ENCODE data around the gene IMP3. TPM values are rescaled to one million over a fixed set of nuclear protein-coding genes. Genes with fewer than 3 reads are reported as not detected.

Gene IMP3
- total RNA-seq, 1 experiment from 2014 or later: 84.5 TPM

GRCh38 chr15:75659141-75659771 is 19.2 kb upstream of the IMP3 start:
- TF ChIP-seq CTCF (conservative IDR thresholded peaks at IDR 0.05; ENCODE audit: low read depth, low read length): no peak
- no peak for TF ChIP-seq EZH2 (IDR thresholded peaks at IDR 0.05; ENCODE audit: borderline replicate concordance, low read depth, low read length, poor library complexity, severe bottlenecking)
- Histone ChIP-seq H3K4me3 (ENCODE audit: low read depth, low read length, poor library complexity, severe bottlenecking) (no peak overlapping the region), H3K4me1 (ENCODE audit: insufficient read depth, low read length, poor library complexity, severe bottlenecking) (no peaks in the 10 kb centered on the region), H3K27ac (ENCODE audit: low read depth, low read length, poor library complexity, severe bottlenecking) (no peak overlapping the region), H3K9me3 (ENCODE audit: low read depth, low read length, poor library complexity, severe bottlenecking) (no peaks in the 10 kb centered on the region), H3K27me3 (replicated peaks; ENCODE audit: insufficient read depth, low read depth, low read length, poor library complexity) (no peaks in the 10 kb centered on the region), H3K36me3 (ENCODE audit: insufficient read depth, low read length, poor library complexity, severe bottlenecking) (no peaks in the 10 kb centered on the region)
- no TSS peak for BruUV-seq (replicated peaks)
- intact Hi-C loops (cut with micrococcal nuclease; ENCODE audit: unreplicated experiment): no loop called here
- no peak for DNase-seq (ENCODE audit: low spot score)
- CTCF ChIA-PET: no interaction called here
- POLR2A ChIA-PET (ENCODE audit: low non-redundant PET): no interaction called here

- Histone ChIP-seq H3K27me3 (replicated peaks; ENCODE audit: insufficient read depth, low read depth, low read length, poor library complexity) (no peaks in the 10 kb centered on the region), H3K4me3 (ENCODE audit: low read depth, low read length, poor library complexity, severe bottlenecking) (no peak overlapping the region), H3K36me3 (ENCODE audit: insufficient read depth, low read length, poor library complexity, severe bottlenecking) (no peaks in the 10 kb centered on the region), H3K27ac (ENCODE audit: low read depth, low read length, poor library complexity, severe bottlenecking) (no peak overlapping the region), H3K9me3 (ENCODE audit: low read depth, low read length, poor library complexity, severe bottlenecking) (no peaks in the 10 kb centered on the region), H3K4me1 (ENCODE audit: insufficient read depth, low read length, poor library complexity, severe bottlenecking) (no peaks in the 10 kb centered on the region)
- CTCF ChIA-PET: no interaction called here
- no peak for DNase-seq (ENCODE audit: low spot score)
- intact Hi-C loops (cut with micrococcal nuclease; ENCODE audit: unreplicated experiment): no loop called here
- TF ChIP-seq CTCF (conservative IDR thresholded peaks at IDR 0.05; ENCODE audit: low read depth, low read length) (no peak), EZH2 (IDR thresholded peaks at IDR 0.05; ENCODE audit: borderline replicate concordance, low read depth, low read length, poor library complexity, severe bottlenecking) (no peak)
- POLR2A ChIA-PET (ENCODE audit: low non-redundant PET): no interaction called here
- BruUV-seq (replicated peaks): no TSS peak
Measured at GRCh38 chr15:75656813-75657212, 16.8 kb upstream of the IMP3 start.

- intact Hi-C loops (cut with micrococcal nuclease; ENCODE audit: unreplicated experiment): no loop called here
- ChIA-PET CTCF (no interaction called here), POLR2A (ENCODE audit: low non-redundant PET) (no interaction called here)
- no peak overlapping the region for H3K4me3 ChIP-seq (ENCODE audit: low read depth, low read length, poor library complexity, severe bottlenecking)
- H3K27me3 ChIP-seq (replicated peaks; ENCODE audit: insufficient read depth, low read depth, low read length, poor library complexity): no peaks in the 10 kb centered on the region
- no peaks in the 10 kb centered on the region for H3K4me1 ChIP-seq (ENCODE audit: insufficient read depth, low read length, poor library complexity, severe bottlenecking)
- no peak overlapping the region for H3K27ac ChIP-seq (ENCODE audit: low read depth, low read length, poor library complexity, severe bottlenecking)
- no peaks in the 10 kb centered on the region for H3K9me3 ChIP-seq (ENCODE audit: low read depth, low read length, poor library complexity, severe bottlenecking)
- no peak for DNase-seq (ENCODE audit: low spot score)
- H3K36me3 ChIP-seq (ENCODE audit: insufficient read depth, low read length, poor library complexity, severe bottlenecking): no peaks in the 10 kb centered on the region
- TF ChIP-seq CTCF (conservative IDR thresholded peaks at IDR 0.05; ENCODE audit: low read depth, low read length) (no peak), EZH2 (IDR thresholded peaks at IDR 0.05; ENCODE audit: borderline replicate concordance, low read depth, low read length, poor library complexity, severe bottlenecking) (no peak)
- no TSS peak for BruUV-seq (replicated peaks)
Measured at GRCh38 chr15:75656331-75656730, 16.3 kb upstream of the IMP3 start.
